Measurements from ENCODE around the gene KATNB1. TPM values are rescaled to one million over a fixed set of nuclear protein-coding genes. Genes with fewer than 3 reads are reported as not detected.

Gene KATNB1
- total and polyA plus RNA-seq, 2 experiments from 2014 or later, result 31.4 to 65.9 TPM

DNA sequence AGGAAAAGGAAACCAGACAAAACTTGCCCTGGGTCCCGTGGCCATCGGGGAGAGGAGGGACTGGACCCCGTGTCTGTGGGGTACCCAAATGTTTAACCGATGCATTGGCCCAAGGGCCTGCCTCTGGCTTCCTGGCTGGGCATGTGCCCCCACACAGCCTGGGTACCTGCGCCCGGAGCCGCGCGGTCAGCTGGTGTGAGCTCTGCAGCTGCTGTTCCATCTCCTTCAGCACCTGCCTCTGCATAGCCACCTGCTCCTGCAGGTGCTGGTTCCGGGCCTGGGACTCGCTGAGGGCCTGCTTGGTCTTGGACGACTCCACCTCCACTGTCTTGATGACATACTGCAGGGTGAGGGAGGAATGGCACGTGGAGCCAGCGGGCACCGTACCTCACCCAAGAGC, 34.8 kb downstream of the KATNB1 start:
- Histone ChIP-seq H4K20me1 (replicated peaks; ENCODE audit: insufficient read depth) (no peaks in the 10 kb centered on the region; the same call in 1 of the 2 replicates), H3K79me2 (replicated peaks; ENCODE audit: insufficient read depth) (no peaks in the 10 kb centered on the region), H3K4me3 (no peak overlapping the region), H3K36me3 (ENCODE audit: insufficient read depth) (no peaks in the 10 kb centered on the region), H3K4me2 (no peak overlapping the region), H2AFZ (no peak overlapping the region), H3K9me2 (ENCODE audit: insufficient read depth) (no peaks in the 10 kb centered on the region), H3F3A (replicated peaks; ENCODE audit: low read depth) (no peaks in the 10 kb centered on the region), H3K4me1 (ENCODE audit: insufficient read depth) (peaks cover 8% of the 10 kb centered on the region), H3K27me3 (ENCODE audit: insufficient read depth) (no peaks in the 10 kb centered on the region), H3K27ac (ENCODE audit: low read depth) (no peak overlapping the region)
- H3K9me3 Mint-ChIP-seq, result no peaks in the 10 kb centered on the region
- DNase-seq (ENCODE audit: low spot score), result no peak
- H3K4me1 Mint-ChIP-seq, result peaks cover 19% of the 10 kb centered on the region
- no peaks in the 10 kb centered on the region; the same call in 2 of the 3 replicates for H3K36me3 Mint-ChIP-seq (ENCODE audit: low read depth)
- ATAC-seq, result no peak
- H3K27me3 Mint-ChIP-seq (ENCODE audit: insufficient read depth, low read depth, poor library complexity), result peaks cover 13% of the 10 kb centered on the region
- no peak overlapping the region for H3K4me3 Mint-ChIP-seq
- H3K27ac Mint-ChIP-seq, result no peak overlapping the region
- no peak for TF ChIP-seq ZNF331 (CRISPR knock-in tag; IDR thresholded peaks at IDR 0.05; ENCODE audit: low read depth)
- no peak for TF ChIP-seq POLR2AphosphoS5 (IDR thresholded peaks at IDR 0.05; ENCODE audit: low read depth)
- no peak for TF ChIP-seq EZH2phosphoT487 (IDR thresholded peaks at IDR 0.05; ENCODE audit: unreplicated experiment)
- TF ChIP-seq, protein P1, sequence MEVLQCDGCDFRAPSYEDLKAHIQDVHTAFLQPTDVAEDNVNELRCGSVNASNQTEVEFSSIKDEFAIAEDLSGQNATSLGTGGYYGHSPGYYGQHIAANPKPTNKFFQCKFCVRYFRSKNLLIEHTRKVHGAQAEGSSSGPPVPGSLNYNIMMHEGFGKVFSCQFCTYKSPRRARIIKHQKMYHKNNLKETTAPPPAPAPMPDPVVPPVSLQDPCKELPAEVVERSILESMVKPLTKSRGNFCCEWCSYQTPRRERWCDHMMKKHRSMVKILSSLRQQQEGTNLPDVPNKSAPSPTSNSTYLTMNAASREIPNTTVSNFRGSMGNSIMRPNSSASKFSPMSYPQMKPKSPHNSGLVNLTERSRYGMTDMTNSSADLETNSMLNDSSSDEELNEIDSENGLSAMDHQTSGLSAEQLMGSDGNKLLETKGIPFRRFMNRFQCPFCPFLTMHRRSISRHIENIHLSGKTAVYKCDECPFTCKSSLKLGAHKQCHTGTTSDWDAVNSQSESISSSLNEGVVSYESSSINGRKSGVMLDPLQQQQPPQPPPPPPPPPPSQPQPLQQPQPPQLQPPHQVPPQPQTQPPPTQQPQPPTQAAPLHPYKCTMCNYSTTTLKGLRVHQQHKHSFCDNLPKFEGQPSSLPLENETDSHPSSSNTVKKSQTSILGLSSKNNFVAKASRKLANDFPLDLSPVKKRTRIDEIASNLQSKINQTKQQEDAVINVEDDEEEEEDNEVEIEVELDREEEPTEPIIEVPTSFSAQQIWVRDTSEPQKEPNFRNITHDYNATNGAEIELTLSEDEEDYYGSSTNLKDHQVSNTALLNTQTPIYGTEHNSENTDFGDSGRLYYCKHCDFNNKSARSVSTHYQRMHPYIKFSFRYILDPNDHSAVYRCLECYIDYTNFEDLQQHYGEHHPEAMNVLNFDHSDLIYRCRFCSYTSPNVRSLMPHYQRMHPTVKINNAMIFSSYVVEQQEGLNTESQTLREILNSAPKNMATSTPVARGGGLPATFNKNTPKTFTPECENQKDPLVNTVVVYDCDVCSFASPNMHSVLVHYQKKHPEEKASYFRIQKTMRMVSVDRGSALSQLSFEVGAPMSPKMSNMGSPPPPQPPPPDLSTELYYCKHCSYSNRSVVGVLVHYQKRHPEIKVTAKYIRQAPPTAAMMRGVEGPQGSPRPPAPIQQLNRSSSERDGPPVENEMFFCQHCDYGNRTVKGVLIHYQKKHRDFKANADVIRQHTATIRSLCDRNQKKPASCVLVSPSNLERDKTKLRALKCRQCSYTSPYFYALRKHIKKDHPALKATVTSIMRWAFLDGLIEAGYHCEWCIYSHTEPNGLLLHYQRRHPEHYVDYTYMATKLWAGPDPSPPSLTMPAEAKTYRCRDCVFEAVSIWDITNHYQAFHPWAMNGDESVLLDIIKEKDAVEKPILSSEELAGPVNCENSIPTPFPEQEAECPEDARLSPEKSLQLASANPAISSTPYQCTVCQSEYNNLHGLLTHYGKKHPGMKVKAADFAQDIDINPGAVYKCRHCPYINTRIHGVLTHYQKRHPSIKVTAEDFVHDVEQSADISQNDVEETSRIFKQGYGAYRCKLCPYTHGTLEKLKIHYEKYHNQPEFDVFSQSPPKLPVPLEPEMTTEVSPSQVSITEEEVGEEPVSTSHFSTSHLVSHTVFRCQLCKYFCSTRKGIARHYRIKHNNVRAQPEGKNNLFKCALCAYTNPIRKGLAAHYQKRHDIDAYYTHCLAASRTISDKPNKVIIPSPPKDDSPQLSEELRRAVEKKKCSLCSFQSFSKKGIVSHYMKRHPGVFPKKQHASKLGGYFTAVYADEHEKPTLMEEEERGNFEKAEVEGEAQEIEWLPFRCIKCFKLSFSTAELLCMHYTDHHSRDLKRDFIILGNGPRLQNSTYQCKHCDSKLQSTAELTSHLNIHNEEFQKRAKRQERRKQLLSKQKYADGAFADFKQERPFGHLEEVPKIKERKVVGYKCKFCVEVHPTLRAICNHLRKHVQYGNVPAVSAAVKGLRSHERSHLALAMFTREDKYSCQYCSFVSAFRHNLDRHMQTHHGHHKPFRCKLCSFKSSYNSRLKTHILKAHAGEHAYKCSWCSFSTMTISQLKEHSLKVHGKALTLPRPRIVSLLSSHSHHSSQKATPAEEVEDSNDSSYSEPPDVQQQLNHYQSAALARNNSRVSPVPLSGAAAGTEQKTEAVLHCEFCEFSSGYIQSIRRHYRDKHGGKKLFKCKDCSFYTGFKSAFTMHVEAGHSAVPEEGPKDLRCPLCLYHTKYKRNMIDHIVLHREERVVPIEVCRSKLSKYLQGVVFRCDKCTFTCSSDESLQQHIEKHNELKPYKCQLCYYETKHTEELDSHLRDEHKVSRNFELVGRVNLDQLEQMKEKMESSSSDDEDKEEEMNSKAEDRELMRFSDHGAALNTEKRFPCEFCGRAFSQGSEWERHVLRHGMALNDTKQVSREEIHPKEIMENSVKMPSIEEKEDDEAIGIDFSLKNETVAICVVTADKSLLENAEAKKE (CRISPR knock-in tag; IDR thresholded peaks at IDR 0.05), result no peak
- no peak for TF ChIP-seq JUNB (IDR thresholded peaks at IDR 0.05; ENCODE audit: unreplicated experiment)
- TF ChIP-seq CREB1 (CRISPR knock-in tag; IDR thresholded peaks at IDR 0.05; ENCODE audit: low read depth), result no peak
- TF ChIP-seq, protein P2, sequence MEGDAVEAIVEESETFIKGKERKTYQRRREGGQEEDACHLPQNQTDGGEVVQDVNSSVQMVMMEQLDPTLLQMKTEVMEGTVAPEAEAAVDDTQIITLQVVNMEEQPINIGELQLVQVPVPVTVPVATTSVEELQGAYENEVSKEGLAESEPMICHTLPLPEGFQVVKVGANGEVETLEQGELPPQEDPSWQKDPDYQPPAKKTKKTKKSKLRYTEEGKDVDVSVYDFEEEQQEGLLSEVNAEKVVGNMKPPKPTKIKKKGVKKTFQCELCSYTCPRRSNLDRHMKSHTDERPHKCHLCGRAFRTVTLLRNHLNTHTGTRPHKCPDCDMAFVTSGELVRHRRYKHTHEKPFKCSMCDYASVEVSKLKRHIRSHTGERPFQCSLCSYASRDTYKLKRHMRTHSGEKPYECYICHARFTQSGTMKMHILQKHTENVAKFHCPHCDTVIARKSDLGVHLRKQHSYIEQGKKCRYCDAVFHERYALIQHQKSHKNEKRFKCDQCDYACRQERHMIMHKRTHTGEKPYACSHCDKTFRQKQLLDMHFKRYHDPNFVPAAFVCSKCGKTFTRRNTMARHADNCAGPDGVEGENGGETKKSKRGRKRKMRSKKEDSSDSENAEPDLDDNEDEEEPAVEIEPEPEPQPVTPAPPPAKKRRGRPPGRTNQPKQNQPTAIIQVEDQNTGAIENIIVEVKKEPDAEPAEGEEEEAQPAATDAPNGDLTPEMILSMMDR (conservative IDR thresholded peaks at IDR 0.05; ENCODE audit: low read depth in 2 of 2), result no peak
- no peak for TF ChIP-seq STAT1 (IDR thresholded peaks at IDR 0.05; ENCODE audit: unreplicated experiment)
- TF ChIP-seq, protein P3, sequence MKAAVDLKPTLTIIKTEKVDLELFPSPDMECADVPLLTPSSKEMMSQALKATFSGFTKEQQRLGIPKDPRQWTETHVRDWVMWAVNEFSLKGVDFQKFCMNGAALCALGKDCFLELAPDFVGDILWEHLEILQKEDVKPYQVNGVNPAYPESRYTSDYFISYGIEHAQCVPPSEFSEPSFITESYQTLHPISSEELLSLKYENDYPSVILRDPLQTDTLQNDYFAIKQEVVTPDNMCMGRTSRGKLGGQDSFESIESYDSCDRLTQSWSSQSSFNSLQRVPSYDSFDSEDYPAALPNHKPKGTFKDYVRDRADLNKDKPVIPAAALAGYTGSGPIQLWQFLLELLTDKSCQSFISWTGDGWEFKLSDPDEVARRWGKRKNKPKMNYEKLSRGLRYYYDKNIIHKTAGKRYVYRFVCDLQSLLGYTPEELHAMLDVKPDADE (IDR thresholded peaks at IDR 0.05), result no peak
- TF ChIP-seq, protein P4, sequence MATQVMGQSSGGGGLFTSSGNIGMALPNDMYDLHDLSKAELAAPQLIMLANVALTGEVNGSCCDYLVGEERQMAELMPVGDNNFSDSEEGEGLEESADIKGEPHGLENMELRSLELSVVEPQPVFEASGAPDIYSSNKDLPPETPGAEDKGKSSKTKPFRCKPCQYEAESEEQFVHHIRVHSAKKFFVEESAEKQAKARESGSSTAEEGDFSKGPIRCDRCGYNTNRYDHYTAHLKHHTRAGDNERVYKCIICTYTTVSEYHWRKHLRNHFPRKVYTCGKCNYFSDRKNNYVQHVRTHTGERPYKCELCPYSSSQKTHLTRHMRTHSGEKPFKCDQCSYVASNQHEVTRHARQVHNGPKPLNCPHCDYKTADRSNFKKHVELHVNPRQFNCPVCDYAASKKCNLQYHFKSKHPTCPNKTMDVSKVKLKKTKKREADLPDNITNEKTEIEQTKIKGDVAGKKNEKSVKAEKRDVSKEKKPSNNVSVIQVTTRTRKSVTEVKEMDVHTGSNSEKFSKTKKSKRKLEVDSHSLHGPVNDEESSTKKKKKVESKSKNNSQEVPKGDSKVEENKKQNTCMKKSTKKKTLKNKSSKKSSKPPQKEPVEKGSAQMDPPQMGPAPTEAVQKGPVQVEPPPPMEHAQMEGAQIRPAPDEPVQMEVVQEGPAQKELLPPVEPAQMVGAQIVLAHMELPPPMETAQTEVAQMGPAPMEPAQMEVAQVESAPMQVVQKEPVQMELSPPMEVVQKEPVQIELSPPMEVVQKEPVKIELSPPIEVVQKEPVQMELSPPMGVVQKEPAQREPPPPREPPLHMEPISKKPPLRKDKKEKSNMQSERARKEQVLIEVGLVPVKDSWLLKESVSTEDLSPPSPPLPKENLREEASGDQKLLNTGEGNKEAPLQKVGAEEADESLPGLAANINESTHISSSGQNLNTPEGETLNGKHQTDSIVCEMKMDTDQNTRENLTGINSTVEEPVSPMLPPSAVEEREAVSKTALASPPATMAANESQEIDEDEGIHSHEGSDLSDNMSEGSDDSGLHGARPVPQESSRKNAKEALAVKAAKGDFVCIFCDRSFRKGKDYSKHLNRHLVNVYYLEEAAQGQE (IDR thresholded peaks at IDR 0.05; ENCODE audit: unreplicated experiment), result no peak
- TF ChIP-seq NANOG (IDR thresholded peaks at IDR 0.05; ENCODE audit: borderline replicate concordance), result no peak
- no peak for TF ChIP-seq ZNF114 (CRISPR knock-in tag; IDR thresholded peaks at IDR 0.05)
- TF ChIP-seq EZH2 (IDR thresholded peaks at IDR 0.05; ENCODE audit: low read depth, unreplicated experiment), result no peak

Measured in GM23338 (cell line).